HG02981 (cell line): Measurements from ENCODE around the gene MS4A6A.
A peak's percentile ranks its signal among the peaks of the same experiment; 100 is the strongest.
"Not testable (repeated sequence)": the region's sequence is repeated elsewhere in the genome, so short reads cannot be mapped to it uniquely, and the experiment has no call there.

Experiments used
- ATAC-seq: cut with Tn5 transposase; IDR thresholded peaks from one replicate; pipeline ENCODE4 v1.9.1; 2021; ENCODE audit warnings: mild to moderate bottlenecking, moderate library complexity; ENCODE audit not compliant: unreplicated experiment

The MS4A6A gene

DNA sequence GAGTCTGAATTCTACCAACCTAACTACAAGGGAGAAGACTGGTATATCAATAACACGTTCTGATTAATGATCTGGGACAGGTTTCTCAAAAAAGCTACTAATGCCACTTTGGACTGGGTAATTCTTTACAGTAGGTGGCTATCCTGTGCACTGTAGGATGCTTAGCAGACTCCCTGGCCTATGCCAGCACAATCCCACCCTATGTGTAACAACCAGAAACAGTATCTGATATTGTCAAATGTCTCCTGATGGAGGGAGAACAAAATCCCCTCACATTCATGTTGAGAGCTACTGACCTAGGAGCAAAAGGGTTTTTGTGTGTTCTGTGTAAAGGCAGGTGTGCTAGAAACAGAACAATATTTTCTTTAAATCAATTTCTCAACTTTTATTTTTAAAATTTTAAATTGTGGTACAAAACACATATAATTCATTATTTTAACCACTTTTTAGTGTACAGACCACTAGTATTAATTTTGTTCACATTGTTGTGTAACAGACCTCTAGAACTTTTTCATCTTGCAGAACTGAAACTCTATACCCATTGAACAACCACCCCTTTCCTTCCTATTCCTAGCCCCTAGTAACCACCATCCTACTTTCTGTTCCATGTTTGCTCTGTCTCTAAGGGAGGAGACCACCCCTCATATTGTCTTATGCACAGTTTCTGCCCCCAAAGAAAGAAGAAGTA is 2.1 kb upstream of the MS4A6A start:
- ATAC-seq, result peak; percentile 68

GRCh38 chr11:60183591-60184205 is 815 bp upstream of the MS4A6A start:
- no peak for ATAC-seq

- peak; percentile 77 for ATAC-seq
Measured at GRCh38 chr11:60175860-60176275, 7.0 kb downstream of the MS4A6A start.

GRCh38 chr11:60172011-60172410 is 10.9 kb downstream of the MS4A6A start:
- no peak for ATAC-seq

- no peak for ATAC-seq
Measured at GRCh38 chr11:60170566-60170965, 12.3 kb downstream of the MS4A6A start.

GRCh38 chr11:60169264-60169915 is 13.5 kb downstream of the MS4A6A start:
- no peak for ATAC-seq

- no peak for ATAC-seq
Measured at GRCh38 chr11:60168306-60168705, 14.6 kb downstream of the MS4A6A start.

GRCh38 chr11:60165951-60166350 is 16.9 kb downstream of the MS4A6A start:
- no peak for ATAC-seq

GRCh38 chr11:60165538-60165937 is 17.3 kb downstream of the MS4A6A start:
- ATAC-seq, result no peak

- no peak for ATAC-seq
Measured at GRCh38 chr11:60164550-60165075, 18.3 kb downstream of the MS4A6A start.

GRCh38 chr11:60161766-60162165 is 21.1 kb downstream of the MS4A6A start:
- no peak for ATAC-seq

GRCh38 chr11:60161107-60161506 is 21.8 kb downstream of the MS4A6A start:
- no peak for ATAC-seq

- ATAC-seq, result no peak
Measured at GRCh38 chr11:60159868-60160267, 23.0 kb downstream of the MS4A6A start.

- ATAC-seq, result no peak
Measured at GRCh38 chr11:60159284-60159683, 23.6 kb downstream of the MS4A6A start.

- no peak for ATAC-seq
Measured at GRCh38 chr11:60158636-60159035, 24.2 kb downstream of the MS4A6A start.

GRCh38 chr11:60155931-60156330 is 27.0 kb downstream of the MS4A6A start:
- no peak for ATAC-seq

GRCh38 chr11:60152727-60153126 is 30.2 kb downstream of the MS4A6A start:
- not testable (repeated sequence) for ATAC-seq

DNA sequence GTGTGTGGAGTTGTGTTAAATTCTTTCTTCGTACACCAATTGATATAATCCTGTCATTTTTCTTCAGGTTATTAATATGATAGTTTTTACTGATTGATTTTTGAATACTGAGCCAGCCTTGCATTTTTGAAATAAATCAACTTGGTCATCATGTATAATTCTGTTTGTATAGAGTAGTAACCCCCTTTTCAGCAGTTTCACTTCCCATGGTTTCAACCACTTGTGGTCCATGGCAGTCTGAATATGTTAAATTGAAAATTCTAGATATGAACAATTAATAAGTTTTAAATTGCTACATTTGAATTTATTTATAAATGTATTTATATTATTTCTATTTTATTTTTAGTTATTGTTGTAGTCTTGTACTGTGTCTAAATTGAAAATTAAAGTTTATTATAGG is 32.6 kb downstream of the MS4A6A start:
- ATAC-seq, result no peak

- ATAC-seq, result no peak
Measured at GRCh38 chr11:60145677-60146076, 37.2 kb downstream of the MS4A6A start.

GRCh38 chr11:60143768-60144167 is 39.1 kb downstream of the MS4A6A start:
- no peak for ATAC-seq

DNA sequence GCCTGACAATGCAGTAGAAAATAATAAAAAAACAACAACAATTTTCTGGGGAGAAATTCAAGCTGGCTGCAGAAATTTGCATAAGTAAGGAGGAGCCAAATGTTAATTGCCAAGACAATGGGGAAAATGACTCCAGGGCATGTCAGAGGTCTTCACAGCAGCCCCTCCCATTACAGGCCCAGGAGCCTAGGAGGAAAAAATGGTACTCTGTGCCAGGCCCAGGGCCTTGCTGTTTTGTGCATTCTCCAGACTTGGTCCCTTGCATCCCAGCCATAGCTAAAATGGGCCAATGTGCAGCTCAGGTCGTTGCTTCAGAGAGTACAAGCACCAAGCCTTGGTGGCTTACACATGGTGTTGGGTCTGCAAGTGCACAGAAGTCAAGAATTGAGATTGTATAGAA is 49.0 kb downstream of the MS4A6A start:
- ATAC-seq, result no peak

DNA sequence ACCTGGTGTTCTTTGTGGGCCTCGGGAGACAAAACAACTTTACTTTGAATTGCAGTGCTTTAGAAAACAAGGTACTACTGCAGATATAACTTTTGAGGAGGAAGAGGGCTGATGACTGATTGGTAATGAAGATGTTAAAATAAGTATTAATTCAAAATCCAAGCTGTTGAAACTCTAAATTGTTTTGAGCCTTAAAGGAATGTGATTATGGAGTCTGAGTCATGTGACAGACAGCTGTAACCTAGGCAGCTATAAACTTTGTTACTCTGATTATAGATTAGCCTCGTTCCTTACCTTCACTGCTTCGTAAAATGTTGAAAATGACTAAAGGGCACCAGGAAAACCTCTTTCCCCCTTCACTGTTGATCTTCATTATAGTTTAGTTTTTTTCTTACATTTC is 51.0 kb downstream of the MS4A6A start:
- no peak for ATAC-seq
